GM03348 (cell line): ENCODE data around the gene CEP162.
"Not testable (repeated sequence)": the region's sequence is repeated elsewhere in the genome, so short reads cannot be mapped to it uniquely, and the experiment has no call there.

ENCODE experiments used
- DNase-seq: peaks from one replicate; pipeline ENCODE4 v3.0.0; 2012; ENCODE audit warnings: low spot score

Gene CEP162

GRCh38 chr6:84224251-84224650, 3.2 kb downstream of the CEP162 start:
- DNase-seq = peak; percentile 45

- not testable (repeated sequence) for DNase-seq
These were observed 3.8 kb downstream of the CEP162 start for GRCh38 chr6:84223608-84224007.

GRCh38 chr6:84222426-84222825, 5.0 kb downstream of the CEP162 start:
- DNase-seq = no peak

- DNase-seq = peak; percentile 19
These were observed 6.5 kb downstream of the CEP162 start for GRCh38 chr6:84220809-84221409.

GRCh38 chr6:84218091-84218490, 9.4 kb downstream of the CEP162 start:
- no peak for DNase-seq

GRCh38 chr6:84213217-84213616, 14.2 kb downstream of the CEP162 start:
- no peak for DNase-seq

- no peak for DNase-seq
These were observed 23.4 kb downstream of the CEP162 start for GRCh38 chr6:84204011-84204410.

GRCh38 chr6:84199987-84200386, 27.5 kb downstream of the CEP162 start:
- not testable (repeated sequence) for DNase-seq

GRCh38 chr6:84197708-84198107, 29.7 kb downstream of the CEP162 start:
- no peak for DNase-seq

- DNase-seq = peak; percentile 56
These were observed 34.2 kb downstream of the CEP162 start for GRCh38 chr6:84193114-84193708.

GRCh38 chr6:84191802-84192201, 35.6 kb downstream of the CEP162 start:
- no peak for DNase-seq

- not testable (repeated sequence) for DNase-seq
These were observed 38.1 kb downstream of the CEP162 start for GRCh38 chr6:84189356-84189755.

- no peak for DNase-seq
These were observed 44.0 kb downstream of the CEP162 start for GRCh38 chr6:84183430-84183829.

GRCh38 chr6:84182001-84182400, 45.4 kb downstream of the CEP162 start:
- DNase-seq = no peak

- DNase-seq = no peak
These were observed 50.2 kb downstream of the CEP162 start for GRCh38 chr6:84177241-84177640.

GRCh38 chr6:84172574-84172973, 54.9 kb downstream of the CEP162 start:
- no peak for DNase-seq

GRCh38 chr6:84172080-84172479, 55.4 kb downstream of the CEP162 start:
- no peak for DNase-seq

- no peak for DNase-seq
These were observed 60.0 kb downstream of the CEP162 start for GRCh38 chr6:84167457-84167856.

- no peak for DNase-seq
These were observed 61.0 kb downstream of the CEP162 start for GRCh38 chr6:84166395-84166794.

GRCh38 chr6:84164328-84164727, 63.1 kb downstream of the CEP162 start:
- not testable (repeated sequence) for DNase-seq

- DNase-seq = no peak
These were observed 66.3 kb downstream of the CEP162 start for GRCh38 chr6:84161190-84161589.

GRCh38 chr6:84156306-84156705, 71.1 kb downstream of the CEP162 start:
- no peak for DNase-seq

- no peak for DNase-seq
These were observed 75.8 kb downstream of the CEP162 start for GRCh38 chr6:84151669-84152068.

GRCh38 chr6:84150705-84151104, 76.7 kb downstream of the CEP162 start:
- peak; percentile 75 for DNase-seq
